Vagina (tissue), 2 donors: ENCODE results near the gene SNCG. TPM values are rescaled to one million over a fixed set of nuclear protein-coding genes. Genes with fewer than 3 reads are reported as not detected.
"Not testable (repeated sequence)": the region's sequence is repeated elsewhere in the genome, so short reads cannot be mapped to it uniquely, and the experiment has no call there.

Experiments used
- DNase-seq, 2 donors: peaks; one replicate each; pipeline ENCODE4 v3.0.0-alpha.2; 2017; ENCODE audit errors: extremely low spot score in 2 of 2
- H3K27ac ChIP-seq: fragments of 200-600 bp; sonication (generic); one replicate; pipeline ENCODE4 v1.5.1; 2019
- H3K27me3 ChIP-seq: fragments of 200-600 bp; sonication (generic); one replicate; pipeline ENCODE4 v1.5.1; 2019
- H3K36me3 ChIP-seq, 2 donors: fragments of 200-600 bp; sonication (generic); one replicate each; pipeline ENCODE4 v1.5.1; 2017 to 2019
- H3K4me1 ChIP-seq: fragments of 200-600 bp; sonication (generic); one replicate; pipeline ENCODE4 v1.5.1; 2019
- H3K4me3 ChIP-seq, 2 donors: fragments of 200-600 bp; sonication (generic); 1 replicate in 1 of 2; 2 replicates in 1 of 2; pipeline ENCODE4 v1.5.1; 2016 to 2019
- H3K9me3 ChIP-seq: fragments of 200-600 bp; sonication (generic); one replicate; pipeline ENCODE4 v1.5.1; 2019
- CTCF ChIP-seq, 3 experiments: fragments of 450-650 bp in 2 of 3; fragments of 200-600 bp in 1 of 3; sonication (generic) in 1 of 3; IDR thresholded peaks; one replicate each; pipeline ENCODE4 v1.5.1; 2017 to 2019; ENCODE audit warnings: antibody characterized with exemption in 3 of 3, mild to moderate bottlenecking in 2 of 3, moderate library complexity in 2 of 3
- POLR2A ChIP-seq, 2 donors: fragments of 450-650 bp; IDR thresholded peaks; one replicate each; pipeline ENCODE4 v1.6.1; 2017; ENCODE audit warnings: antibody characterized with exemption in 2 of 2, mild to moderate bottlenecking in 2 of 2, moderate library complexity in 2 of 2
- POLR2AphosphoS5 ChIP-seq, 2 donors: sonication (generic); formaldehyde crosslinking; IDR thresholded peaks; one replicate each; pipeline ENCODE4 v1.9.0; 2017; ENCODE audit warnings: antibody characterized with exemption in 2 of 2, mild to moderate bottlenecking in 2 of 2, low read depth in 1 of 2; ENCODE audit not compliant: insufficient read depth in 1 of 2
- intact Hi-C: fragments of 100-400 bp; cut with DNase I; formaldehyde crosslinking; loops from one replicate; pipeline ENCODE4 v1.15.1; 2023
- total RNA-seq: library from RNA; depleted of rRNA; stranded (reverse); fragments of >200 nt; gene quantifications from one replicate; pipeline ENCODE4 v1.2.3, GENCODE V29; 2016

The SNCG gene
- total RNA-seq, 1 donor from 2014 or later: 36.6 TPM

GRCh38 chr10:86952106-86952505 lies 6.3 kb upstream of the SNCG start:
- DNase-seq: no peak
- H3K27ac ChIP-seq: no peak overlapping the region
- intact Hi-C loops: no loop called here

GRCh38 chr10:86952697-86953096 lies 5.7 kb upstream of the SNCG start:
- DNase-seq, H3K4me3 ChIP-seq, H3K36me3 ChIP-seq, H3K27ac ChIP-seq, H3K9me3 ChIP-seq, intact Hi-C loops, H3K27me3 ChIP-seq: not testable (repeated sequence)
- peaks cover 39% of the 10 kb centered on the region for H3K4me1 ChIP-seq

More at GRCh38 chr10:86952106-86952505, 6.3 kb upstream of the SNCG start:
- Histone ChIP-seq H3K27me3 (no peaks in the 10 kb centered on the region), H3K36me3 (no peaks in the 10 kb centered on the region), H3K4me3 (no peak overlapping the region), H3K4me1 (peaks cover 33% of the 10 kb centered on the region), H3K9me3 (no peaks in the 10 kb centered on the region)
- TF ChIP-seq POLR2AphosphoS5 (IDR thresholded peaks at IDR 0.05; ENCODE audit: insufficient read depth in 1 of 2, low read depth in 1 of 2) (no peak), CTCF (IDR thresholded peaks at IDR 0.05) (no peak), POLR2A (IDR thresholded peaks at IDR 0.05) (no peak)

GRCh38 chr10:86953747-86954680 lies 4.4 kb upstream of the SNCG start:
- H3K27ac ChIP-seq: peak overlapping the region; percentile 91

GRCh38 chr10:86954681-86955500 lies 3.5 kb upstream of the SNCG start:
- Histone ChIP-seq H3K9me3 (no peaks in the 10 kb centered on the region), H3K4me1 (peaks cover 61% of the 10 kb centered on the region), H3K27me3 (no peaks in the 10 kb centered on the region), H3K27ac (peak overlapping the region; percentile 91), H3K36me3 (no peaks in the 10 kb centered on the region), H3K4me3 (peak overlapping the region in 1 of 2 donors; percentile 35)
- peak in 1 of 2 donors; percentile 91 for DNase-seq
- intact Hi-C loops: no loop called here
- no peak for TF ChIP-seq POLR2AphosphoS5 (IDR thresholded peaks at IDR 0.05; ENCODE audit: insufficient read depth in 1 of 2, low read depth in 1 of 2)
- TF ChIP-seq POLR2A (IDR thresholded peaks at IDR 0.05): no peak
- no peak for TF ChIP-seq CTCF (IDR thresholded peaks at IDR 0.05)

More at GRCh38 chr10:86953747-86954680, 4.4 kb upstream of the SNCG start:
- peaks cover 52% of the 10 kb centered on the region for H3K4me1 ChIP-seq
- peak in 1 of 2 donors; percentile 90 for DNase-seq
- H3K9me3 ChIP-seq: no peaks in the 10 kb centered on the region
- TF ChIP-seq POLR2AphosphoS5 (IDR thresholded peaks at IDR 0.05; ENCODE audit: insufficient read depth in 1 of 2, low read depth in 1 of 2) (peak; percentile 51 to 64), POLR2A (IDR thresholded peaks at IDR 0.05) (no peak)
- no peaks in the 10 kb centered on the region for H3K36me3 ChIP-seq
- H3K4me3 ChIP-seq: peak overlapping the region in 1 of 2 donors; percentile 35
- H3K27me3 ChIP-seq: no peaks in the 10 kb centered on the region
- intact Hi-C loops: no loop called here

- peak overlapping the region; percentile 14 to 35 for H3K4me3 ChIP-seq
- no peaks in the 10 kb centered on the region for H3K9me3 ChIP-seq
- TF ChIP-seq POLR2AphosphoS5 (IDR thresholded peaks at IDR 0.05; ENCODE audit: insufficient read depth in 1 of 2, low read depth in 1 of 2) (no peak), CTCF (IDR thresholded peaks at IDR 0.05) (no peak), POLR2A (IDR thresholded peaks at IDR 0.05) (no peak)
- no peak for DNase-seq
- H3K36me3 ChIP-seq: no peaks in the 10 kb centered on the region
- no peaks in the 10 kb centered on the region for H3K27me3 ChIP-seq
- intact Hi-C loops: no loop called here
- peaks cover 69% of the 10 kb centered on the region for H3K4me1 ChIP-seq
- H3K27ac ChIP-seq: peak overlapping the region; percentile 91
Measured at GRCh38 chr10:86955501-86956194, 2.8 kb upstream of the SNCG start.
